Fibroblast of lung (primary cell): Measurements from ENCODE around the gene KIAA0040. TPM values are rescaled to one million over a fixed set of nuclear protein-coding genes. Genes with fewer than 3 reads are reported as not detected.

Experiments
- DNase-seq, 2 donors: peaks; one replicate each; pipeline versions ENCODE4 v3.0.0 to v3.0.0-alpha.2; 2010; ENCODE audit warnings: low read depth in 2 of 2
- H2AFZ ChIP-seq: 2 replicates; pipeline ENCODE4 v1.5.1; 2012; ENCODE audit warnings: low read length, control low read depth, inconsistent platforms
- H3K27ac ChIP-seq: 2 replicates; pipeline ENCODE4 v1.5.1; 2011; ENCODE audit warnings: low read length, control low read depth; ENCODE audit not compliant: insufficient read depth
- H3K27me3 ChIP-seq: 2 replicates; pipeline ENCODE4 v1.5.1; 2011; ENCODE audit warnings: mild to moderate bottlenecking, low read length; ENCODE audit not compliant: control insufficient read depth, insufficient read depth
- H3K36me3 ChIP-seq: 2 replicates; pipeline ENCODE4 v1.5.1; 2011; ENCODE audit warnings: low read length; ENCODE audit not compliant: control insufficient read depth, insufficient read depth
- H3K4me1 ChIP-seq: 2 replicates; pipeline ENCODE4 v1.5.1; 2011; ENCODE audit warnings: low read length; ENCODE audit not compliant: control insufficient read depth, insufficient read depth; ENCODE audit errors: extremely low read depth
- H3K4me2 ChIP-seq: 2 replicates; pipeline ENCODE4 v1.5.1; 2011; ENCODE audit warnings: low read length, control low read depth; ENCODE audit not compliant: insufficient read depth; ENCODE audit errors: extremely low read depth
- H3K4me3 ChIP-seq, 4 experiments: fragments of 200-600 bp in 1 of 4; sonication (generic) in 1 of 4; replicated peaks in 1 of 4; 2 replicates each; pipeline ENCODE4 v1.5.1; 2011 to 2016; ENCODE audit warnings: low read length in 4 of 4, low read depth in 3 of 4, mild to moderate bottlenecking in 3 of 4, control low read depth in 2 of 4, inconsistent platforms in 1 of 4, mixed read lengths in 1 of 4; ENCODE audit not compliant: insufficient read depth in 1 of 4; ENCODE audit errors: control extremely low read depth in 1 of 4
- H3K79me2 ChIP-seq: 2 replicates; pipeline ENCODE4 v1.5.1; 2012; ENCODE audit warnings: mild to moderate bottlenecking, low read length, inconsistent platforms; ENCODE audit not compliant: control insufficient read depth, insufficient read depth
- H3K9ac ChIP-seq: 2 replicates; pipeline ENCODE4 v1.5.1; 2011; ENCODE audit warnings: mild to moderate bottlenecking, low read length, control low read depth; ENCODE audit not compliant: insufficient read depth
- H3K9me3 ChIP-seq: 2 replicates; pipeline ENCODE4 v1.5.1; 2012; ENCODE audit warnings: low read depth, low read length; ENCODE audit not compliant: control insufficient read depth, insufficient read depth
- H4K20me1 ChIP-seq: 2 replicates; pipeline ENCODE4 v1.5.1; 2011; ENCODE audit warnings: low read length; ENCODE audit not compliant: control insufficient read depth, insufficient read depth; ENCODE audit errors: extremely low read depth
- CTCF ChIP-seq, 2 donors: IDR thresholded peaks in 1 of 2; conservative IDR thresholded peaks in 1 of 2; 1 replicate in 1 of 2; 2 replicates in 1 of 2; pipeline ENCODE4 v1.5.1; 2011 to 2012; ENCODE audit warnings: low read length in 2 of 2, control low read depth in 1 of 2, inconsistent platforms in 1 of 2, low read depth in 1 of 2, mild to moderate bottlenecking in 1 of 2
- EZH2 ChIP-seq: IDR thresholded peaks from 2 replicates; pipeline ENCODE4 v1.5.1; 2012; ENCODE audit warnings: low read length, control low read depth, mild to moderate bottlenecking; ENCODE audit errors: missing control alignments
- polyA plus RNA-seq, 2 donors: library from polyadenylated mRNA; depleted of rRNA in 1 of 2; stranded (reverse) in 1 of 2; unstranded in 1 of 2; fragments of >200 nt; gene quantifications; 2 replicates each; pipeline ENCODE4 v1.2.1, GENCODE V29; 2011 to 2012; ENCODE audit warnings: missing spikeins in 1 of 2
- total RNA-seq: library from RNA; depleted of rRNA; stranded (reverse); fragments of >200 nt; gene quantifications from 2 replicates; pipeline ENCODE4 v1.2.1, GENCODE V29; 2014

The KIAA0040 gene
- total and polyA plus RNA-seq, 2 donors (not counting 1 experiment from before 2014, with no cell fraction given) = 0.17 to 24.7 TPM

- Histone ChIP-seq H3K4me3 (no peak overlapping the region), H3K9ac (no peak overlapping the region), H3K27me3 (no peaks in the 10 kb centered on the region), H4K20me1 (no peaks in the 10 kb centered on the region), H3K36me3 (no peaks in the 10 kb centered on the region), H3K79me2 (no peaks in the 10 kb centered on the region), H2AFZ (no peak overlapping the region), H3K27ac (no peak overlapping the region), H3K9me3 (no peaks in the 10 kb centered on the region), H3K4me1 (no peaks in the 10 kb centered on the region), H3K4me2 (no peak overlapping the region)
- DNase-seq = no peak
- no peak for TF ChIP-seq CTCF (conservative IDR thresholded peaks at IDR 0.05 in 1 of 2, IDR thresholded peaks at IDR 0.05 in 1 of 2; ENCODE audit: low read depth in 1 of 2, low read length in 2 of 2)
- TF ChIP-seq EZH2 = no peak
Measured at GRCh38 chr1:175155473-175155856, 37.1 kb downstream of the KIAA0040 start.

DNA sequence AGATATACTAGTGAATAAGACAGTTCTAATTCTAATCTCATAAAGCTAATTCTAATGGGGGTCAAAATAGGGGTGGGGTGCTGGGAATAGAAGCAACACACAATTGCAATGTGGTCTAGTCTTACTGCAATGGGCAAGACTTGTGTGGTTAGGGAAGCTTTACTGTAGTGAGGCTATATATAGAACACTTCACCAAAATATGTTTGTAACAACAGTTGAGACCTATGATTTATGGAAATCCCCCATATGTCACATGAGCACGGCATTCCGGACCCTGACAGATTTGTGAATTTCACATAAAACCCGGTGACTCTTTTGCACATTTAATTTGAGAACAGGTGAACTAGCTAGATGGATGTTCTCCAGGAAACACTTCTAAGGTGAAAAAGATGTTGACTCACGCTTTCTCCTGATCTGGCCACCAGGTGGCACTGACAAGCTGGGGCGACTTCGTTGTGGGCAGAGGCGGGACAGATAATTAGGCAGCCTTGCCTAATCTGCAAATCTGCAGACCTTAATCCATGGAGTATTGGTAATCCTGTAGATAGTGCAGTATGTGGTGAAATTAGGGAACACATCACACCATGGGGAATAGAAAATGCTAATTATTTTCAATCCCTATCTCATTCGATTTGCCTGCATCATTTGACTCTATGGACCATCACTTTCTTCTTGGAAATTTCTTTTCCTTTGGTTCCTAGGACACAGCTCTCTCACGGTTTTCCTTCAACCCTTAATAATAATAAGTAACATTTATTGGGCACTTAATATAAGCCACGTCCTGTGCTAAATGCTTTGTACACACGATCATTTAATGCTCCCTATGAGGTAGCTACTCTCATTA, 37.7 kb downstream of the KIAA0040 start:
- Histone ChIP-seq H3K79me2 (no peaks in the 10 kb centered on the region), H3K27me3 (no peaks in the 10 kb centered on the region), H4K20me1 (no peaks in the 10 kb centered on the region), H2AFZ (no peak overlapping the region), H3K36me3 (no peaks in the 10 kb centered on the region), H3K4me3 (no peak overlapping the region), H3K9me3 (no peaks in the 10 kb centered on the region), H3K4me1 (no peaks in the 10 kb centered on the region), H3K9ac (no peak overlapping the region), H3K4me2 (no peak overlapping the region), H3K27ac (no peak overlapping the region)
- peak; percentile 18 to 55 for DNase-seq
- TF ChIP-seq EZH2 (no peak), CTCF (conservative IDR thresholded peaks at IDR 0.05 in 1 of 2, IDR thresholded peaks at IDR 0.05 in 1 of 2; ENCODE audit: low read depth in 1 of 2, low read length in 2 of 2) (peak; percentile 86 to 91)

DNA sequence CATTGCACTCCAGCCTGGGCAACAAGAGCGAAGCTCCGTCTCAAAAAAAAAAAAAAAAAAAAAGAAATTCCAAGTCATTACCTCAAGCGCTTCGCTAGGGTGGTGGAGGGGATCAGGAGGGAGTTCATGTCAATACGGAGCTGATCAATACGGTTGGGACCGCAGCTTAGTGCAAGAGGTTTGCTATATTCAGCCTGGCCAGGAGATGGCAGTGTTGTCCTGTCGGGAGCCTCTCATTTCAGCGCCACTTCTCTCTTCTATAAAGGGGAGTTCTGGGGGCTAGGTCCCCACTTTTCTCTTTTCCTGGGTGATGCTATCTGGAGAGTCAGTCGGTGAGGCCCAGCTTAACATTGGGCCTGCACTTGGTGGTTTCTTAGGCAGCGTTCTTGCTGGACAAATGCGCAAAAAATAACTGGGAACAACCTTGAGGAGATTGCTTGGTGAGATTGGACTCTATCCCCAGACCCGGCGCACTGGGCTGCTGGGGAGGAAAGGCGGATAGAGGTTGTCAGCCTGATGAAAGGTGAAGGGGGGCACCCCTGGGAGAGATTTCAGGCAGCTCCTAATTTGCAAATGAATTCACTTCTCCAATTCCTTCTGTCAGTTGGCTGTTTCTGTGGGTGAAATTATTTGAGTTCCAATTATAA, 40.4 kb downstream of the KIAA0040 start:
- Histone ChIP-seq H4K20me1 (no peaks in the 10 kb centered on the region), H3K9me3 (no peaks in the 10 kb centered on the region), H3K9ac (no peak overlapping the region), H3K27ac (no peak overlapping the region), H3K27me3 (no peaks in the 10 kb centered on the region), H3K4me3 (no peak overlapping the region), H2AFZ (no peak overlapping the region), H3K79me2 (no peaks in the 10 kb centered on the region), H3K36me3 (no peaks in the 10 kb centered on the region), H3K4me1 (no peaks in the 10 kb centered on the region), H3K4me2 (no peak overlapping the region)
- TF ChIP-seq CTCF (conservative IDR thresholded peaks at IDR 0.05 in 1 of 2, IDR thresholded peaks at IDR 0.05 in 1 of 2; ENCODE audit: low read depth in 1 of 2, low read length in 2 of 2) (peak; percentile 90), EZH2 (no peak)
- DNase-seq = peak; percentile 11 to 42
